Measurements from ENCODE around the gene MEIS2.

Gene MEIS2

DNA sequence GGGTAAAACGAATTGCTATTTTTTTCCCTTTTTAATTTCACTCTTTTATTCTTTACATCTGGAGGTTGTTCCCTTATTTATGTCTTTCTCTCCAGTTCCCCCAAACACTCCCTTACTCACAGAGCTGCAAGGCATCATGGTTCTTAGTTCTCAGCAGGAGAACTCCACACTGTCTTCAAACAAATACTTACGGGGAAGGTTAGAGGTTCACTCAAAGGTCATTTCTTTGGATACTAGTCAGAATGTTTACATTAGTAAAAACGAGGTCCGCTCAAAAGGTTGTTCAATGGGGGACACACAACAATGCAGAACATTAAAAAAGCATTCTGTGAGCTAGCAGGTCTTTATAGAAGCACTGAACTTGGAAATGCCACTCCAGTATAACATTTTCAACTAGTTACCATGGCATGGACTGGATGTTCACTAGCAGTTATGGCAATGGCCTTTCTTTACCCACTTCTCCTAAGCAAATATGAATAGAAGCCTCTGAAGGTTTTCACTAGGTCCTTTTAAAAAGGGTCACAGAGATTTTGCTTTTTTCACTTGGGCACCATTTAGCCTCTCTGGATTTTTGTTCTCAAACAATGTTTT, 201.7 kb downstream of the MEIS2 start:
- TF ChIP-seq POLR2AphosphoS5 (IDR thresholded peaks at IDR 0.05; ENCODE audit: low read depth, low read length) (no peak), SIN3A (IDR thresholded peaks at IDR 0.05; ENCODE audit: borderline replicate concordance, insufficient read depth, low read length) (no peak), TAF1 (IDR thresholded peaks at IDR 0.05; ENCODE audit: borderline replicate concordance, insufficient read depth, low read length) (no peak), FOXP2 (optimal IDR thresholded peaks at IDR 0.05; ENCODE audit: borderline replicate concordance, extremely low read depth, extremely low read length, insufficient read depth) (no peak)
- TF ChIP-seq, protein P1, sequence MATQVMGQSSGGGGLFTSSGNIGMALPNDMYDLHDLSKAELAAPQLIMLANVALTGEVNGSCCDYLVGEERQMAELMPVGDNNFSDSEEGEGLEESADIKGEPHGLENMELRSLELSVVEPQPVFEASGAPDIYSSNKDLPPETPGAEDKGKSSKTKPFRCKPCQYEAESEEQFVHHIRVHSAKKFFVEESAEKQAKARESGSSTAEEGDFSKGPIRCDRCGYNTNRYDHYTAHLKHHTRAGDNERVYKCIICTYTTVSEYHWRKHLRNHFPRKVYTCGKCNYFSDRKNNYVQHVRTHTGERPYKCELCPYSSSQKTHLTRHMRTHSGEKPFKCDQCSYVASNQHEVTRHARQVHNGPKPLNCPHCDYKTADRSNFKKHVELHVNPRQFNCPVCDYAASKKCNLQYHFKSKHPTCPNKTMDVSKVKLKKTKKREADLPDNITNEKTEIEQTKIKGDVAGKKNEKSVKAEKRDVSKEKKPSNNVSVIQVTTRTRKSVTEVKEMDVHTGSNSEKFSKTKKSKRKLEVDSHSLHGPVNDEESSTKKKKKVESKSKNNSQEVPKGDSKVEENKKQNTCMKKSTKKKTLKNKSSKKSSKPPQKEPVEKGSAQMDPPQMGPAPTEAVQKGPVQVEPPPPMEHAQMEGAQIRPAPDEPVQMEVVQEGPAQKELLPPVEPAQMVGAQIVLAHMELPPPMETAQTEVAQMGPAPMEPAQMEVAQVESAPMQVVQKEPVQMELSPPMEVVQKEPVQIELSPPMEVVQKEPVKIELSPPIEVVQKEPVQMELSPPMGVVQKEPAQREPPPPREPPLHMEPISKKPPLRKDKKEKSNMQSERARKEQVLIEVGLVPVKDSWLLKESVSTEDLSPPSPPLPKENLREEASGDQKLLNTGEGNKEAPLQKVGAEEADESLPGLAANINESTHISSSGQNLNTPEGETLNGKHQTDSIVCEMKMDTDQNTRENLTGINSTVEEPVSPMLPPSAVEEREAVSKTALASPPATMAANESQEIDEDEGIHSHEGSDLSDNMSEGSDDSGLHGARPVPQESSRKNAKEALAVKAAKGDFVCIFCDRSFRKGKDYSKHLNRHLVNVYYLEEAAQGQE (IDR thresholded peaks at IDR 0.05; ENCODE audit: insufficient read depth in 1 of 2, low read depth in 2 of 2, low read length in 2 of 2): no peak

DNA sequence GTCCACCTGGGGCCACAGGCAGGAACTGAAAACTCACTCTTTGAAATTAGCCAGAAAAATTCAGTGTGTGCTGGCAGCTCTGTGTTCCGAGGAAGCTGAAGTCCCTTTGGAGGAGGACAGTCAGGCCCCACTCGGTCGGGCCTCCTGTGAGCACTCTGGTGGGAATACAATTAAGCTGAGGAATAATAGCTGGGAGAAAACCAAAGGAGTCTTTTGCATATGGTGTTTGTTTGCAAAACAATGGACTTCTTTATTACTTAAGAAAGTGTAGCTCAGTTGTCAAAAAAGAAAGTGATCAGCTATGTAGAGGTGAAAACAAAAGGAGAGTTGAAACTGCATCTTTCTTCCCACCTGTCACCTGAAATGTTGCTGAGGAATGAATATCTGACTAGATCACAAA, 202.5 kb downstream of the MEIS2 start:
- TF ChIP-seq TAF1 (IDR thresholded peaks at IDR 0.05; ENCODE audit: borderline replicate concordance, insufficient read depth, low read length) (no peak), FOXP2 (optimal IDR thresholded peaks at IDR 0.05; ENCODE audit: borderline replicate concordance, extremely low read depth, extremely low read length, insufficient read depth) (no peak), SIN3A (IDR thresholded peaks at IDR 0.05; ENCODE audit: borderline replicate concordance, insufficient read depth, low read length) (no peak), POLR2AphosphoS5 (IDR thresholded peaks at IDR 0.05; ENCODE audit: low read depth, low read length) (no peak)
- TF ChIP-seq, protein P1 (IDR thresholded peaks at IDR 0.05; ENCODE audit: insufficient read depth in 1 of 2, low read depth in 2 of 2, low read length in 2 of 2): no peak

GRCh38 chr15:36896949-36897348, 203.4 kb downstream of the MEIS2 start:
- TF ChIP-seq TAF1 (IDR thresholded peaks at IDR 0.05; ENCODE audit: borderline replicate concordance, insufficient read depth, low read length) (no peak), FOXP2 (optimal IDR thresholded peaks at IDR 0.05; ENCODE audit: borderline replicate concordance, extremely low read depth, extremely low read length, insufficient read depth) (no peak), SIN3A (IDR thresholded peaks at IDR 0.05; ENCODE audit: borderline replicate concordance, insufficient read depth, low read length) (no peak), POLR2AphosphoS5 (IDR thresholded peaks at IDR 0.05; ENCODE audit: low read depth, low read length) (no peak)
- TF ChIP-seq, protein P1 (IDR thresholded peaks at IDR 0.05; ENCODE audit: insufficient read depth in 1 of 2, low read depth in 2 of 2, low read length in 2 of 2): no peak

GRCh38 chr15:36894075-36894474, 206.3 kb downstream of the MEIS2 start:
- TF ChIP-seq TAF1 (IDR thresholded peaks at IDR 0.05; ENCODE audit: borderline replicate concordance, insufficient read depth, low read length) (no peak), POLR2AphosphoS5 (IDR thresholded peaks at IDR 0.05; ENCODE audit: low read depth, low read length) (no peak), SIN3A (IDR thresholded peaks at IDR 0.05; ENCODE audit: borderline replicate concordance, insufficient read depth, low read length) (no peak), FOXP2 (optimal IDR thresholded peaks at IDR 0.05; ENCODE audit: borderline replicate concordance, extremely low read depth, extremely low read length, insufficient read depth) (no peak)
- TF ChIP-seq, protein P1 (IDR thresholded peaks at IDR 0.05; ENCODE audit: insufficient read depth in 1 of 2, low read depth in 2 of 2, low read length in 2 of 2): no peak
